Thyroid gland (tissue), 4 donors: ENCODE data around the gene PCLAF. TPM values are rescaled to one million over a fixed set of nuclear protein-coding genes. Genes with fewer than 3 reads are reported as not detected.

ENCODE experiments used
- DNase-seq, 2 donors: peaks; one replicate each; pipeline ENCODE4 v3.0.0-alpha.2; 2019
- H3K27ac ChIP-seq, 3 donors: fragments of 200-600 bp; sonication (generic); 1 replicate in 2 of 3; 2 replicates in 1 of 3; pipeline ENCODE4 v1.5.1; 2016 to 2019; ENCODE audit warnings: mild to moderate bottlenecking in 1 of 3, moderate library complexity in 1 of 3
- H3K27me3 ChIP-seq: fragments of 200-600 bp; sonication (generic); one replicate; pipeline ENCODE4 v1.5.1; 2019
- H3K36me3 ChIP-seq, 2 donors: fragments of 200-600 bp; sonication (generic); one replicate each; pipeline ENCODE4 v1.5.1; 2016 to 2019
- H3K4me1 ChIP-seq, 2 donors: fragments of 200-600 bp; sonication (generic); one replicate each; pipeline ENCODE4 v1.5.1; 2017 to 2019
- H3K4me3 ChIP-seq, 3 donors: fragments of 200-600 bp; sonication (generic); replicated peaks in 1 of 3; 1 replicate in 2 of 3; 2 replicates in 1 of 3; pipeline ENCODE4 v1.5.1; 2016; ENCODE audit warnings: mild to moderate bottlenecking in 1 of 3
- H3K9me3 ChIP-seq: fragments of 200-600 bp; sonication (generic); one replicate; pipeline ENCODE4 v1.5.1; 2017
- CTCF ChIP-seq, 6 experiments: fragments of 200-600 bp in 3 of 6; fragments of 450-650 bp in 3 of 6; sonication (generic) in 3 of 6; IDR thresholded peaks; one replicate each; pipeline ENCODE4 v1.5.1; 2016 to 2019; ENCODE audit warnings: antibody characterized with exemption in 6 of 6, mild to moderate bottlenecking in 2 of 6, inconsistent platforms in 1 of 6, moderate library complexity in 1 of 6
- POLR2A ChIP-seq, 2 donors: fragments of 450-650 bp; IDR thresholded peaks; one replicate each; pipeline ENCODE4 v1.6.1; 2017; ENCODE audit warnings: antibody characterized with exemption in 2 of 2, mild to moderate bottlenecking in 2 of 2, moderate library complexity in 1 of 2
- WGBS, 2 donors: methylation state at CpG; one replicate each; pipeline ENCODE4 v1.1.5; 2017; 5-methylcytosine and 5-hydroxymethylcytosine counted together
- intact Hi-C: fragments of 100-400 bp; cut with DNase I; formaldehyde crosslinking; loops from one replicate; pipeline ENCODE4 v1.15.1; 2023
- total RNA-seq, 4 donors: library from RNA; depleted of rRNA; stranded (reverse); fragments of >200 nt; gene quantifications; one replicate each; pipeline ENCODE4 v1.2.3, GENCODE V29; 2016

Gene PCLAF
- total RNA-seq, 4 donors from 2014 or later, result 3.4 to 8.7 (median 3.5) TPM; not detected in 1

GRCh38 chr15:64425221-64425620, 44.0 kb upstream of the PCLAF start:
- Histone ChIP-seq H3K36me3 (peaks cover 22 to 56% of the 10 kb centered on the region in 2 donors), H3K4me3 (no peak overlapping the region)

GRCh38 chr15:64423970-64424369, 42.7 kb upstream of the PCLAF start:
- intact Hi-C loops, result no loop called here

More at GRCh38 chr15:64425221-64425620, 44.0 kb upstream of the PCLAF start:
- WGBS, 2 donors, result 93% methylated on average over 3 of the region's 3 CpGs
- no peaks in the 10 kb centered on the region for H3K27me3 ChIP-seq
- DNase-seq, result no peak
- no peaks in the 10 kb centered on the region for H3K9me3 ChIP-seq
- H3K4me1 ChIP-seq, result peaks cover 10 to 14% of the 10 kb centered on the region in 2 donors
- intact Hi-C loops, result loop anchor here (5.0 kb wide), 1 partner anchor 257 kb away; no protein-coding TSS in a partner anchor
- TF ChIP-seq POLR2A (IDR thresholded peaks at IDR 0.05) (no peak), CTCF (IDR thresholded peaks at IDR 0.05) (no peak)
- H3K27ac ChIP-seq, result no peak overlapping the region

GRCh38 chr15:64422697-64423096, 41.5 kb upstream of the PCLAF start:
- Histone ChIP-seq H3K9me3 (no peaks in the 10 kb centered on the region), H3K36me3 (peaks cover 38 to 76% of the 10 kb centered on the region in 2 donors), H3K27ac (no peak overlapping the region), H3K4me1 (no peaks in the 10 kb centered on the region), H3K4me3 (no peak overlapping the region), H3K27me3 (no peaks in the 10 kb centered on the region)
- DNase-seq, result no peak
- intact Hi-C loops, result no loop called here
- 89 to 92% methylated on average over 2 of the region's 2 CpGs for WGBS, 2 donors
- TF ChIP-seq CTCF (IDR thresholded peaks at IDR 0.05), result no peak
- TF ChIP-seq POLR2A (IDR thresholded peaks at IDR 0.05), result no peak

More at GRCh38 chr15:64423970-64424369, 42.7 kb upstream of the PCLAF start:
- Histone ChIP-seq H3K9me3 (no peaks in the 10 kb centered on the region), H3K27ac (no peak overlapping the region), H3K27me3 (no peaks in the 10 kb centered on the region), H3K4me1 (peaks cover under 1 to 2% of the 10 kb centered on the region in 2 donors), H3K36me3 (peaks cover 25 to 67% of the 10 kb centered on the region in 2 donors), H3K4me3 (no peak overlapping the region)
- no peak for DNase-seq
- 86 to 93% methylated on average over 6 of the region's 6 CpGs for WGBS, 2 donors
- TF ChIP-seq CTCF (IDR thresholded peaks at IDR 0.05), result no peak

- intact Hi-C loops, result no loop called here
- H3K36me3 ChIP-seq, result peaks cover 42 to 55% of the 10 kb centered on the region in 2 donors
- H3K9me3 ChIP-seq, result no peaks in the 10 kb centered on the region
- TF ChIP-seq POLR2A (IDR thresholded peaks at IDR 0.05) (no peak), CTCF (IDR thresholded peaks at IDR 0.05) (no peak)
- H3K27me3 ChIP-seq, result no peaks in the 10 kb centered on the region
- H3K4me3 ChIP-seq, result no peak overlapping the region
- H3K27ac ChIP-seq, result no peak overlapping the region
- DNase-seq, result no peak
- no peaks in the 10 kb centered on the region for H3K4me1 ChIP-seq
- 95 to 96% methylated on average over 2 of the region's 2 CpGs for WGBS, 2 donors
Measured at GRCh38 chr15:64412216-64412615, 31.0 kb upstream of the PCLAF start.

- no peak for DNase-seq
- no peaks in the 10 kb centered on the region for H3K27me3 ChIP-seq
- no peaks in the 10 kb centered on the region for H3K9me3 ChIP-seq
- no peaks in the 10 kb centered on the region for H3K4me1 ChIP-seq
- peaks cover 70 to 82% of the 10 kb centered on the region in 2 donors for H3K36me3 ChIP-seq
- H3K27ac ChIP-seq, result no peak overlapping the region
- no peak for TF ChIP-seq POLR2A (IDR thresholded peaks at IDR 0.05)
- no peak for TF ChIP-seq CTCF (IDR thresholded peaks at IDR 0.05)
- WGBS, 2 donors, result 96 to 99% methylated on average over 2 of the region's 2 CpGs
- no peak overlapping the region for H3K4me3 ChIP-seq
- intact Hi-C loops, result no loop called here
Measured at GRCh38 chr15:64400583-64400982, 19.3 kb upstream of the PCLAF start.
